Hepatocyte (in vitro differentiated cells): ENCODE measurements around the gene ATXN1. TPM values are rescaled to one million over a fixed set of nuclear protein-coding genes. Genes with fewer than 3 reads are reported as not detected.

Experiments
- DNase-seq: peaks from one replicate; pipeline ENCODE4 v3.0.0-alpha.2; 2016; ENCODE audit warnings: low spot score
- H2AFZ ChIP-seq: fragments of 200-600 bp; sonication (generic); 2 replicates; pipeline ENCODE4 v1.6.0; 2016; ENCODE audit warnings: antibody characterized with exemption, mild to moderate bottlenecking
- H3K27ac ChIP-seq: fragments of 200-600 bp; sonication (generic); 2 replicates; pipeline ENCODE4 v1.5.1; 2016; ENCODE audit warnings: mild to moderate bottlenecking
- H3K27me3 ChIP-seq: fragments of 200-600 bp; sonication (generic); 2 replicates; pipeline ENCODE4 v1.6.1; 2016
- H3K36me3 ChIP-seq: fragments of 200-600 bp; sonication (generic); replicated peaks from 2 replicates; pipeline ENCODE4 v1.5.1; 2016; ENCODE audit warnings: low read depth; ENCODE audit not compliant: insufficient read depth
- H3K4me1 ChIP-seq: fragments of 200-600 bp; sonication (generic); 2 replicates; pipeline ENCODE4 v1.5.1; 2016; ENCODE audit warnings: mild to moderate bottlenecking, moderate library complexity; ENCODE audit not compliant: insufficient read depth
- H3K4me2 ChIP-seq: fragments of 200-600 bp; sonication (generic); 2 replicates; pipeline ENCODE4 v1.6.0; 2016
- H3K4me3 ChIP-seq: fragments of 200-600 bp; sonication (generic); 2 replicates; pipeline ENCODE4 v1.5.1; 2016; ENCODE audit warnings: mild to moderate bottlenecking
- H3K79me2 ChIP-seq: fragments of 200-600 bp; sonication (generic); 2 replicates; pipeline ENCODE4 v1.6.0; 2017; ENCODE audit warnings: mild to moderate bottlenecking
- H3K9me2 ChIP-seq: fragments of 200-600 bp; sonication (generic); replicated peaks from 2 replicates; pipeline ENCODE4 v1.6.0; 2017; ENCODE audit warnings: mild to moderate bottlenecking; ENCODE audit not compliant: insufficient read depth
- H3K9me3 ChIP-seq: fragments of 200-600 bp; sonication (generic); 2 replicates; pipeline ENCODE4 v1.5.1; 2016; ENCODE audit warnings: low read depth, mild to moderate bottlenecking
- H4K20me1 ChIP-seq: fragments of 200-600 bp; sonication (generic); 2 replicates; pipeline ENCODE4 v1.6.0; 2016; ENCODE audit warnings: mild to moderate bottlenecking; ENCODE audit not compliant: insufficient read depth, poor library complexity, severe bottlenecking
- EZH2 ChIP-seq: fragments of 200-600 bp; sonication (generic); IDR thresholded peaks from 2 replicates; pipeline ENCODE4 v1.6.1; 2016; ENCODE audit warnings: antibody characterized with exemption, mild to moderate bottlenecking, borderline replicate concordance
- EZH2phosphoT487 ChIP-seq: fragments of 200-600 bp; sonication (generic); IDR thresholded peaks from one replicate; pipeline ENCODE4 v1.6.1; 2018; ENCODE audit warnings: antibody characterized with exemption, mild to moderate bottlenecking, low read depth, moderate library complexity; ENCODE audit not compliant: unreplicated experiment, severe bottlenecking
- WGBS: methylation state at CpG from one replicate; pipeline ENCODE4 v1.1.6; 2016; ENCODE audit warnings: low lambda C conversion rate; ENCODE audit errors: missing lambda C conversion rate; 5-methylcytosine and 5-hydroxymethylcytosine counted together
- polyA plus RNA-seq: library from polyadenylated mRNA; unstranded; fragments of >200 nt; fragmentation: Nextera tagmentation; extraction: Ambion mirVana; gene quantifications from 2 replicates; pipeline ENCODE4 v1.2.1, GENCODE V29; 2016
- total RNA-seq: library from RNA; depleted of rRNA; stranded (reverse); fragments of >200 nt; gene quantifications from 2 replicates; pipeline ENCODE4 v1.2.3, GENCODE V29; 2014
- TF ChIP-seq, protein P1 (sequence below): fragments of 200-600 bp; sonication (generic); IDR thresholded peaks from 2 replicates; pipeline ENCODE4 v1.5.1; 2016; ENCODE audit warnings: antibody characterized with exemption, mild to moderate bottlenecking; ENCODE audit not compliant: poor library complexity

Gene ATXN1
- total and polyA plus RNA-seq, 2 experiments from 2014 or later, result 14.7 to 32.6 TPM

DNA sequence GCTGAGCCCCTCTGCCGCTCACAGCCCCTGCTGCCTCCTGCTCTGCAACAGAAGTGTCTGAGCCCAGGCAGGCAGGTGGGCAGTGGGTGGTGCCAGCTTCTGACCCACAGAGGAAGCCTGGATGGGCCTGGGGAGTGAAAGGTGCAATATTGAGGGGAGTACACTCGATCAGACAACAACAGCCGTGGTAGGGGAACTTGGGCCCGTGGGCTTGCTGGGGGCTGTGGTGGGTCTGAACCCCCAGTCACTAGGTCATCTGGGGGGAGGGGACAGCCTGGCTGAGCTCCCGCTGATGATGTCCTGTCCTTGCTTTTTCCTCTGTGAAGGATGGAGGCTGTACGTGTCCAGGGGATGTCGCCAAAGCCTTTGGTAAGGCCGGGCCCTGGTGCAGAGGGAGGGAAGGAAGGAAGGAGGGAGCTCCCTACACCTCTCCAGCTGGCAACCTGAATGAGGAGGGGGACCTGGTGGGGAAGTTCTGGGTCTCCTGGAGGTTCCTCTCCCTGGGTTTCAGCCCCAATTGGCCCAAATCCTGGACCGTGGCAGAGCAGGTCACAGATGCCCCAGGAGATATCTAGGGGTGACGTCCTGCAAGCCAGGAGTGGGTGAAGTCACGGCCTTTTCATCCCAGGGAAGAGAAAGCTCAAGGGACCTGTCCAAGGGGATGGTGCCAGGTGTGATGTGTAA, 475.7 kb downstream of the ATXN1 start:
- WGBS, result 86% methylated on average over 11 of the region's 11 CpGs
- Histone ChIP-seq H3K4me3 (no peak overlapping the region), H3K27ac (no peak overlapping the region), H3K9me2 (no peaks in the 10 kb centered on the region), H4K20me1 (no peaks in the 10 kb centered on the region), H3K79me2 (no peaks in the 10 kb centered on the region), H3K9me3 (no peaks in the 10 kb centered on the region), H3K4me1 (no peaks in the 10 kb centered on the region), H3K36me3 (no peaks in the 10 kb centered on the region), H2AFZ (no peak overlapping the region), H3K27me3 (no peaks in the 10 kb centered on the region), H3K4me2 (no peak overlapping the region)
- TF ChIP-seq EZH2 (no peak), EZH2phosphoT487 (no peak)
- TF ChIP-seq, protein P1, sequence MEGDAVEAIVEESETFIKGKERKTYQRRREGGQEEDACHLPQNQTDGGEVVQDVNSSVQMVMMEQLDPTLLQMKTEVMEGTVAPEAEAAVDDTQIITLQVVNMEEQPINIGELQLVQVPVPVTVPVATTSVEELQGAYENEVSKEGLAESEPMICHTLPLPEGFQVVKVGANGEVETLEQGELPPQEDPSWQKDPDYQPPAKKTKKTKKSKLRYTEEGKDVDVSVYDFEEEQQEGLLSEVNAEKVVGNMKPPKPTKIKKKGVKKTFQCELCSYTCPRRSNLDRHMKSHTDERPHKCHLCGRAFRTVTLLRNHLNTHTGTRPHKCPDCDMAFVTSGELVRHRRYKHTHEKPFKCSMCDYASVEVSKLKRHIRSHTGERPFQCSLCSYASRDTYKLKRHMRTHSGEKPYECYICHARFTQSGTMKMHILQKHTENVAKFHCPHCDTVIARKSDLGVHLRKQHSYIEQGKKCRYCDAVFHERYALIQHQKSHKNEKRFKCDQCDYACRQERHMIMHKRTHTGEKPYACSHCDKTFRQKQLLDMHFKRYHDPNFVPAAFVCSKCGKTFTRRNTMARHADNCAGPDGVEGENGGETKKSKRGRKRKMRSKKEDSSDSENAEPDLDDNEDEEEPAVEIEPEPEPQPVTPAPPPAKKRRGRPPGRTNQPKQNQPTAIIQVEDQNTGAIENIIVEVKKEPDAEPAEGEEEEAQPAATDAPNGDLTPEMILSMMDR, result no peak
- DNase-seq, result no peak

DNA sequence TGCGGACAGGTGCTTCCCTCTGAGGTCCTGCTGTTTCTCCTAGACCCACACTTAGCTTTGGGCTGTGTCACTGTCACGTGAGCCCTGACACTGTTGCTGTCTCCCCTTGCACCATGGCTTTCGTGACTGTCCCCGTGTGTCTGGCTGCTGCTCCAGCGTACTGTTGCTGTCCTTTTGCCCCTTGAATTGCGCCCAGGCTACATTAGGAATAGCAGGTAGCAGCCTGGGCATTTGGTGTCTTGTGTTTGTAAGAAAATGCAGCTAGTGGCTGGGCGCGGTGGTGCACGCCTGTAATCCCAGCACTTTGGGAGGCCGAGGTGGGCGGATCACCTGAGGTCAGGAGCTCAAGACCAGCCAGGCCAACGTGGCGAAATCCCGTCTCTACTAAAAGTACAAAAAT, 476.8 kb downstream of the ATXN1 start:
- no peak overlapping the region for H3K27ac ChIP-seq
- TF ChIP-seq, protein P1, result no peak
- TF ChIP-seq EZH2, result no peak
- no peak for TF ChIP-seq EZH2phosphoT487
- no peak for DNase-seq
- no peaks in the 10 kb centered on the region for H3K79me2 ChIP-seq
- no peak overlapping the region for H2AFZ ChIP-seq
- no peaks in the 10 kb centered on the region for H3K4me1 ChIP-seq
- no peaks in the 10 kb centered on the region for H3K9me2 ChIP-seq
- no peak overlapping the region for H3K4me2 ChIP-seq
- no peaks in the 10 kb centered on the region for H3K9me3 ChIP-seq
- no peaks in the 10 kb centered on the region for H3K27me3 ChIP-seq
- no peaks in the 10 kb centered on the region for H3K36me3 ChIP-seq
- WGBS, result 88% methylated on average over 14 of the region's 14 CpGs
- no peak overlapping the region for H3K4me3 ChIP-seq
- H4K20me1 ChIP-seq, result no peaks in the 10 kb centered on the region

DNA sequence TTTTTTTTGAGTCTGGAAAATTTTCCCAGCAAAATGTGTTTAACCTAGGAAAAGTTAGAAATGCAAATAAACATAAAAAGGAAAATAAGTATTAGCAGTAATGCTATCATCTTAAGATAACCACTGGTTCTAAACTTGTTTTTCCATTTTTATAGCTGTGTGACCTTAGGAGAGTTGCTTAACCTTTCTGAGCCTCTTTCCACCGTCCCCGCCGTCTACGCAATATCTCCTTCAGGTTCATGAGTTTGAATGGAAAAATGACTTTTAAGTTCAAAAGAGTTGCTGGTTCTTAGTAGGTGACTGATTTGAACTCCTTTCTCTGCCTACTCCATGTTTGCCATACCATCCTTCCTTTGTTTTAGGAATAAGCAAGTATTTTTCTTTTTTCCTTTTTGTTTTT, 478.9 kb downstream of the ATXN1 start:
- TF ChIP-seq EZH2 (no peak), EZH2phosphoT487 (no peak)
- TF ChIP-seq, protein P1, result no peak
- Histone ChIP-seq H3K4me2 (no peak overlapping the region), H3K4me1 (peaks cover 14% of the 10 kb centered on the region), H3K9me2 (no peaks in the 10 kb centered on the region), H3K27ac (no peak overlapping the region), H4K20me1 (no peaks in the 10 kb centered on the region), H3K9me3 (no peaks in the 10 kb centered on the region), H3K79me2 (no peaks in the 10 kb centered on the region), H3K4me3 (no peak overlapping the region), H3K27me3 (no peaks in the 10 kb centered on the region), H3K36me3 (no peaks in the 10 kb centered on the region), H2AFZ (no peak overlapping the region)
- WGBS, result 92% methylated on average over 4 of the region's 4 CpGs
- no peak for DNase-seq

DNA sequence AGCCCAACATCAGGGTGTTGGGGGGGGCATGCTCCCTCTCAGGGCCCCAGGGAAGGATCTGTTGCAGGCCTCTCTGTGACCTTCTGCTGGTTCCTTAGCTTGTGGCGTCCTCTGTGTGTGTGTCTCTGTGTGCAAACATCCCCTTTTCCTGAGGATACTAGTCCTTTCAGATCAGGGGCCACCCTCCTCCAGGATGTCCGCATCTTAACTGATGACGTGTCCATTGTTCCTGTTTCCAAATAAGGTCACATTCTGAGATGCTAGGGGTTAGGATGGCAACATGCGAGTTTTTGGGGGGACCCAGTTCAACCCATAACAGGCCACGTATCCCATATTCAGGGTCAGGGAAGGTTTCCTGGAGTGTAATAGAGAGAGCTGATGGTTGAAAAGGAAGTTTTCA, 482.0 kb downstream of the ATXN1 start:
- TF ChIP-seq EZH2 (no peak), EZH2phosphoT487 (no peak)
- TF ChIP-seq, protein P1, result no peak
- H3K79me2 ChIP-seq, result no peaks in the 10 kb centered on the region
- peaks cover 21% of the 10 kb centered on the region for H3K4me1 ChIP-seq
- 87% methylated on average over 5 of the region's 5 CpGs for WGBS
- no peak for DNase-seq
- H3K27ac ChIP-seq, result no peak overlapping the region
- H3K4me3 ChIP-seq, result no peak overlapping the region
- no peaks in the 10 kb centered on the region for H3K27me3 ChIP-seq
- H3K36me3 ChIP-seq, result no peaks in the 10 kb centered on the region
- H3K4me2 ChIP-seq, result no peak overlapping the region
- H3K9me3 ChIP-seq, result no peaks in the 10 kb centered on the region
- no peak overlapping the region for H2AFZ ChIP-seq
- H3K9me2 ChIP-seq, result no peaks in the 10 kb centered on the region
- no peaks in the 10 kb centered on the region for H4K20me1 ChIP-seq
